PC-9 (cell line): ENCODE measurements around the gene FILIP1. TPM values are rescaled to one million over a fixed set of nuclear protein-coding genes. Genes with fewer than 3 reads are reported as not detected.

Experiments
- BruUV-seq: library from RNA; stranded (reverse); fragments of 400-500 nt; replicated peaks from 2 replicates; lab custom pipeline; 2021; lab: Mats Ljungman, UMichigan
- CTCF ChIA-PET: fragments of 300-600 bp; sonication (Branson Sonifier 250); formaldehyde crosslinking; loops from one replicate; lab custom pipeline; 2022; ENCODE audit warnings: antibody characterized with exemption; lab: Charles Lee
- POLR2A ChIA-PET: fragments of 300-600 bp; sonication (Branson Sonifier 250); formaldehyde crosslinking; loops from one replicate; lab custom pipeline; 2022; ENCODE audit warnings: antibody characterized with exemption; ENCODE audit not compliant: unreplicated experiment; lab: Charles Lee
- DNase-seq, 2 experiments: peaks; one replicate each; pipeline versions ENCODE4 v3.0.0 to v3.0.0-alpha.2; 2015 to 2022; ENCODE audit warnings: mixed read lengths in 1 of 2
- H2AFZ ChIP-seq: fragments of 200-600 bp; sonication (generic); 2 replicates; pipeline ENCODE4 v1.8.1; 2017; ENCODE audit warnings: antibody characterized with exemption
- H3F3A ChIP-seq: fragments of 200-600 bp; sonication (generic); 2 replicates; pipeline ENCODE4 v1.8.1; 2017; ENCODE audit warnings: antibody characterized with exemption, mild to moderate bottlenecking, low read depth; ENCODE audit not compliant: insufficient read depth
- H3K27ac ChIP-seq: fragments of 200-600 bp; sonication (generic); 2 replicates; pipeline ENCODE4 v1.6.1; 2016; ENCODE audit warnings: mixed run types
- H3K27me3 ChIP-seq: fragments of 200-600 bp; sonication (generic); 2 replicates; pipeline ENCODE4 v1.6.1; 2016; ENCODE audit warnings: low read depth, mixed run types; ENCODE audit not compliant: insufficient read depth
- H3K36me3 ChIP-seq: fragments of 200-600 bp; sonication (generic); 2 replicates; pipeline ENCODE4 v1.6.1; 2016; ENCODE audit warnings: low read depth, mixed run types
- H3K4me1 ChIP-seq: fragments of 200-600 bp; sonication (generic); replicated peaks from 2 replicates; pipeline ENCODE4 v1.6.1; 2016; ENCODE audit warnings: mixed run types; ENCODE audit not compliant: insufficient read depth
- H3K4me2 ChIP-seq: fragments of 200-600 bp; sonication (generic); 2 replicates; pipeline ENCODE4 v1.6.1; 2017; ENCODE audit warnings: mixed run types
- H3K4me3 ChIP-seq: fragments of 200-600 bp; sonication (generic); 2 replicates; pipeline ENCODE4 v1.6.1; 2016; ENCODE audit warnings: mixed run types
- H3K79me2 ChIP-seq: fragments of 200-600 bp; sonication (generic); 2 replicates; pipeline ENCODE4 v1.6.1; 2017; ENCODE audit warnings: low read depth, mixed run types
- H3K9me2 ChIP-seq: fragments of 200-600 bp; sonication (generic); 2 replicates; pipeline ENCODE4 v1.8.1; 2017; ENCODE audit warnings: mild to moderate bottlenecking; ENCODE audit not compliant: insufficient read depth
- H3K9me3 ChIP-seq: fragments of 200-600 bp; sonication (generic); 2 replicates; pipeline ENCODE4 v1.8.1; 2016; ENCODE audit warnings: low read depth; ENCODE audit not compliant: insufficient read depth
- H4K20me1 ChIP-seq: fragments of 200-600 bp; sonication (generic); 2 replicates; pipeline ENCODE4 v1.8.1; 2017; ENCODE audit not compliant: insufficient read depth
- CTCF ChIP-seq: fragments of 200-600 bp; sonication (generic); conservative IDR thresholded peaks from 2 replicates; pipeline ENCODE4 v1.6.1; 2017; ENCODE audit warnings: mixed run types, antibody characterized with exemption, mild to moderate bottlenecking, moderate library complexity
- EZH2 ChIP-seq: fragments of 200-600 bp; sonication (generic); IDR thresholded peaks from 2 replicates; pipeline ENCODE4 v1.8.0; 2017; ENCODE audit warnings: antibody characterized with exemption, low read depth
- intact Hi-C: fragments of 100-400 bp; cut with micrococcal nuclease; formaldehyde crosslinking; loops from one replicate; pipeline ENCODE4 v1.10.0; 2022; ENCODE audit not compliant: unreplicated experiment
- total RNA-seq: library from RNA; stranded (reverse); gene quantifications from 2 replicates; pipeline ENCODE4 v1.2.3, GENCODE V29; 2021

FILIP1 gene
- total RNA-seq, 1 experiment from 2014 or later, result 0.15 TPM

- DNase-seq, result no peak
- no peaks in the 10 kb centered on the region for H3K27me3 ChIP-seq
- no peaks in the 10 kb centered on the region for H3F3A ChIP-seq
- no peak overlapping the region for H3K4me3 ChIP-seq
- H3K36me3 ChIP-seq, result no peaks in the 10 kb centered on the region
- no peaks in the 10 kb centered on the region for H3K4me1 ChIP-seq
- H3K9me3 ChIP-seq, result no peaks in the 10 kb centered on the region
- no peaks in the 10 kb centered on the region for H4K20me1 ChIP-seq
- CTCF ChIA-PET, result no interaction called here
- no peaks in the 10 kb centered on the region for H3K79me2 ChIP-seq
- BruUV-seq, result no TSS peak
- no peak for TF ChIP-seq EZH2
- no peak for TF ChIP-seq CTCF
- POLR2A ChIA-PET, result no interaction called here
- H3K4me2 ChIP-seq, result no peak overlapping the region
- no peaks in the 10 kb centered on the region; the same call in 1 of the 2 replicates for H3K9me2 ChIP-seq
- H3K27ac ChIP-seq, result no peak overlapping the region
- H2AFZ ChIP-seq, result no peak overlapping the region
- intact Hi-C loops, result no loop called here
These were observed 5.3 kb upstream of the FILIP1 start for GRCh38 chr6:75498862-75499261.

GRCh38 chr6:75497994-75498393 is 4.4 kb upstream of the FILIP1 start:
- no TSS peak for BruUV-seq
- ChIA-PET POLR2A (no interaction called here), CTCF (no interaction called here)
- intact Hi-C loops, result no loop called here
- no peaks in the 10 kb centered on the region for H3K9me3 ChIP-seq
- no peaks in the 10 kb centered on the region for H4K20me1 ChIP-seq
- H3K4me1 ChIP-seq, result no peaks in the 10 kb centered on the region
- TF ChIP-seq CTCF, result no peak
- TF ChIP-seq EZH2, result no peak
- no peaks in the 10 kb centered on the region for H3F3A ChIP-seq
- no peak overlapping the region for H2AFZ ChIP-seq
- no peak overlapping the region for H3K4me2 ChIP-seq
- no peaks in the 10 kb centered on the region for H3K27me3 ChIP-seq
- H3K79me2 ChIP-seq, result no peaks in the 10 kb centered on the region
- H3K9me2 ChIP-seq, result no peaks in the 10 kb centered on the region; the same call in 1 of the 2 replicates
- H3K27ac ChIP-seq, result no peak overlapping the region
- H3K4me3 ChIP-seq, result no peak overlapping the region
- no peaks in the 10 kb centered on the region for H3K36me3 ChIP-seq
- DNase-seq, result no peak

- no peak overlapping the region for H3K4me2 ChIP-seq
- DNase-seq, result no peak
- no peak overlapping the region for H3K4me3 ChIP-seq
- intact Hi-C loops, result no loop called here
- no peak overlapping the region for H2AFZ ChIP-seq
- no peaks in the 10 kb centered on the region for H3K79me2 ChIP-seq
- H4K20me1 ChIP-seq, result no peaks in the 10 kb centered on the region
- no peaks in the 10 kb centered on the region for H3K4me1 ChIP-seq
- H3K27me3 ChIP-seq, result no peaks in the 10 kb centered on the region
- H3F3A ChIP-seq, result no peaks in the 10 kb centered on the region
- ChIA-PET POLR2A (no interaction called here), CTCF (no interaction called here)
- H3K36me3 ChIP-seq, result no peaks in the 10 kb centered on the region
- no peaks in the 10 kb centered on the region for H3K9me2 ChIP-seq
- no peaks in the 10 kb centered on the region for H3K9me3 ChIP-seq
- no TSS peak for BruUV-seq
- H3K27ac ChIP-seq, result no peak overlapping the region
- TF ChIP-seq CTCF, result no peak
- TF ChIP-seq EZH2, result no peak
These were observed 1.4 kb upstream of the FILIP1 start for GRCh38 chr6:75495011-75495410.
